Pulmonary artery endothelial cell (primary cell): ENCODE data around the gene SEMG1. TPM values are rescaled to one million over a fixed set of nuclear protein-coding genes. Genes with fewer than 3 reads are reported as not detected.

ENCODE experiments used
- DNase-seq: peaks from one replicate; pipeline ENCODE4 v3.0.0-alpha.2; 2011; ENCODE audit warnings: low read depth, low spot score
- total RNA-seq: library from RNA; depleted of rRNA; stranded (reverse); fragments of >200 nt; gene quantifications from 2 replicates; pipeline ENCODE4 v1.2.3, GENCODE V29; 2014

Gene SEMG1
- total RNA-seq, 1 donor from 2014 or later = not detected

GRCh38 chr20:45221076-45221475 lies 14.2 kb downstream of the SEMG1 start, which contains the start of gene SEMG2:
TSS of gene SEMG2 (plus strand) at chr20:45221373. CDS start at chr20:45221390, 17 bp downstream.
- no peak for DNase-seq

GRCh38 chr20:45223136-45223535 lies 16.3 kb downstream of the SEMG1 start:
- no peak for DNase-seq

GRCh38 chr20:45226287-45226686 lies 19.5 kb downstream of the SEMG1 start:
- no peak for DNase-seq

DNA sequence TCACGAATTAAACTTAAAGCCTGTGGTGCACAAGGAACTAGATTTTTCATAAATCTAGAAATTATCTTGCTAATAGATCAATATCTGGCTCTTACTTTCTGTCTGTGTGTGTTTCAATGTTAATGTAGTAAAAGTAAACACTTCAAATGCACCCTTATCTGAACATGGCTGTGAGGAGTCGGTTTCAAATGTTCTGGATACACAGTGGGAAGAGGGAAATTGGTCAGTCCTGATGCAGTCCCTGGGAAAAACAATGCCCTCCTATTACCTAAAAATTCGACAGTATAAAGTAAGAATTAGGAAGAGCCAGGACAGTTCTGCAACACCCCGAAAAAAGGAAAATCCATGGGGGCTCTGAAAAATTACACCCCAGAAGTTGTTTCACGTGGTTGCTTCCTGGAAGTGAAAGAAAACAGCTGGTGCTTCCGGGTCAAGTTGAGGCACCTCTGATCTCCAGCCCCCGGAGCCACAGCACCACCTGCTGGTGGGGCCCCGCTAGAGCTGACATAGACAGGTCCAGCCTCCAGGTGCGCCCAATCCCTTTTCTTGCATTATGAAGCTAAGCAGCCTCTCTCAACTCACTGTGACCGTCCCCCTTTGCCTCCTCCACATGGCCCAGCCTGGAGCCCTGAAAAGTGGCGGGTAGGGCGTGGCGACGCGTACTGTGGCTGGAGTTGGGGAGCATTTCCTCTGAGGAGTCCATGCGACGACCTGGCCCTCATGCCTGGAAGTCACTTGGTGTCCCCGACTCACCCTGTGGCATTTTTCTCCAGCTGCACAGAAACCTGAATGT lies 22.6 kb downstream of the SEMG1 start:
- DNase-seq = no peak

- DNase-seq = no peak
Observed at GRCh38 chr20:45230631-45231030, 23.8 kb downstream of the SEMG1 start.

DNA sequence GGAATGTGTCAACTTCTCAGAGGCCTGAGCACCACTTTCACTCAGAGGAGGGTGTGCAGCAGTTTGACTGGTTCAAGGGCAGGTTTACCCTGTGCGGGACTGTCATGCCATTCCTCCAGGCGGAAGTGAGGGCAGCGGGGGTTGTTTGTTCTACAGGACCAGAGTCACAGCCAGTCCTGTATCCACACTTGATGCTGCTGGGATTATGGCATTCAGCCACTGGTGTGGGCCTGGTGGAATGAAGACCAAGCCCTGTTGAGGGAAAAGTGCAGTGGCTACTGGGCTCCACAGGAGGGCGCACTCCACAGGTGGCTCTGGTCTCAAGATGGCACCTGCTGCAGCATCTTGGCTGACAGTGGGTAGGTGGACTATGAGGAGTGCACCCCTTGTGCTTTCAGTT lies 29.2 kb downstream of the SEMG1 start:
- no peak for DNase-seq

GRCh38 chr20:45238139-45238538 lies 31.3 kb downstream of the SEMG1 start:
- DNase-seq = no peak

GRCh38 chr20:45246109-45246508 lies 39.3 kb downstream of the SEMG1 start:
- DNase-seq = no peak

- no peak for DNase-seq
Observed at GRCh38 chr20:45247865-45248264, 41.0 kb downstream of the SEMG1 start.

DNA sequence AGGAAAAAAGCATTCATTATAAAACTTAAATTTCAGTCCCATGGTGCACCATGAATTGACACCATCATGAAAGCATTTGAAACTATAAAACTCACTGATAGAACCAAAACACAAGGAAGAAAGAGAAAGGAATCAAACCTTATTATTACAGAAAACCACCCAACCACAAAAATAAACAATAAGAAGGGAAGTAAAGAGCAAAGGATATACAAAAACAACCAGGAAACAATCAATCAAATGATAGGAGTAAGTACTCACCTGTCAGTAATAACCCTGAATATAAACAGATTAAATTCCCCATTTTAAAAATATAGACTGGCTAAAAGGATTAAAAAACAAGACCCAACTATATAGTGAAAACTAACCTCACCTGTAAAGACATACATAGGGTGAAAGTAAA lies 41.8 kb downstream of the SEMG1 start:
- no peak for DNase-seq

GRCh38 chr20:45251884-45252560 lies 45.2 kb downstream of the SEMG1 start:
- no peak for DNase-seq

GRCh38 chr20:45253261-45253660 lies 46.4 kb downstream of the SEMG1 start:
- DNase-seq = no peak

- DNase-seq = no peak
Observed at GRCh38 chr20:45254383-45255262, 47.8 kb downstream of the SEMG1 start, which contains the start of gene SLPI. TSS of gene SLPI (minus strand) at chr20:45254564. CDS start at chr20:45254543, 21 bp downstream.

GRCh38 chr20:45257161-45257560 lies 50.3 kb downstream of the SEMG1 start:
- no peak for DNase-seq

- no peak for DNase-seq
Observed at GRCh38 chr20:45257711-45258110, 50.9 kb downstream of the SEMG1 start.

DNA sequence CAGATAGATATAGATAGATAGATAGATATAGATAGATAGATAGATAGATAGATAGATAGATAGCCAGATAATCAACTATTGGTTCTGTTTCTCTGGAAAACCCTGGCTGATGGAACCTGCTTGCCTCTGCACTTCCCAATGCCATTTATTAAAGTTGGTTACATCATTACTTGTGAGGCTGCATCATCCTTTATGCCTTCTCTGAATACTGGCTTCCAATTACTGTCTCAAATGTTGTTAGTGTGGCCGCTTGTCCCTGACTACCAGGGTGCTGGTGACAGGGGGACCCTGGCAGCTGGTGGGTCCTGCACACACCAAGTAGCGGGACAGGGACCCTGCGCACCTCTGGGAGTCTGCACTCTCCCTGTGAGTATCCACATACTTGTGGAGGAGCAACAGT lies 51.4 kb downstream of the SEMG1 start:
- no peak for DNase-seq

GRCh38 chr20:45258664-45259063 lies 51.8 kb downstream of the SEMG1 start:
- DNase-seq = no peak

Other genes starting within 250 kb of the SEMG1 start
- 38.0 and 39.2 TPM in 2 replicates for gene TOMM34, start 246.6 kb upstream of the SEMG1 start, total RNA-seq
- 23.4 and 30.1 TPM in 2 replicates for gene STK4, start 240.5 kb upstream of the SEMG1 start, total RNA-seq
- gene KCNS1, start 105.9 kb upstream of the SEMG1 start, total RNA-seq = 0.20 and 0.21 TPM in 2 replicates
- not detected in 2 replicates for gene WFDC5, start 91.9 kb upstream of the SEMG1 start, total RNA-seq
- not detected in 2 replicates for gene WFDC12, start 82.6 kb upstream of the SEMG1 start, total RNA-seq
- not detected in 2 replicates for gene PI3, start 32.1 kb upstream of the SEMG1 start, total RNA-seq
- gene SEMG2, start 14.3 kb downstream of the SEMG1 start, total RNA-seq = not detected in 2 replicates
- gene SLPI, start 47.5 kb downstream of the SEMG1 start, total RNA-seq = 0.18 TPM in 1 of 2 replicates, not detected in the other
- not detected in 2 replicates for gene RBPJL, start 99.8 kb downstream of the SEMG1 start, total RNA-seq
- not detected in 2 replicates for gene MATN4, start 101.3 kb downstream of the SEMG1 start, total RNA-seq
- gene SDC4, start 141.4 kb downstream of the SEMG1 start, total RNA-seq = 24.6 and 32.4 TPM in 2 replicates
- gene SYS1, start 156.1 kb downstream of the SEMG1 start, total RNA-seq = 21.4 and 35.7 TPM in 2 replicates
- gene TP53TG5, start 171.3 kb downstream of the SEMG1 start, total RNA-seq = not detected in 2 replicates
- 12.6 and 17.3 TPM in 2 replicates for gene DBNDD2, start 201.3 kb downstream of the SEMG1 start, total RNA-seq
- 22.1 and 22.8 TPM in 2 replicates for gene PIGT, start 209.1 kb downstream of the SEMG1 start, total RNA-seq